Small intestine (tissue), 16 donors: Measurements from ENCODE around the gene GON7. TPM values are rescaled to one million over a fixed set of nuclear protein-coding genes. Genes with fewer than 3 reads are reported as not detected.

Experiments used
- DNase-seq, 2 donors: peaks; one replicate each; pipeline versions ENCODE4 v3.0.0 to v3.0.0-alpha.2; 2013
- FAIRE-seq: peaks from 2 replicates; lab custom pipeline; 2012; peaks lifted over from hg19 to GRCh38; lab: Jason Lieb, UNC
- H3K27ac ChIP-seq, 3 donors: one replicate each; pipeline ENCODE4 v1.5.1; 2013; ENCODE audit warnings: low read length in 2 of 3, mild to moderate bottlenecking in 2 of 3, control low read depth in 1 of 3, inconsistent platforms in 1 of 3, low read depth in 1 of 3, moderate library complexity in 1 of 3
- H3K27me3 ChIP-seq, 3 donors: one replicate each; pipeline ENCODE4 v1.6.1; 2013; ENCODE audit warnings: low read length in 3 of 3, inconsistent platforms in 1 of 3; ENCODE audit not compliant: control insufficient read depth in 3 of 3, insufficient read depth in 3 of 3
- H3K36me3 ChIP-seq, 3 donors: one replicate each; pipeline ENCODE4 v1.6.1; 2013; ENCODE audit warnings: low read length in 3 of 3, inconsistent platforms in 1 of 3, low read depth in 1 of 3, mild to moderate bottlenecking in 1 of 3, moderate library complexity in 1 of 3; ENCODE audit not compliant: control insufficient read depth in 3 of 3, insufficient read depth in 2 of 3
- H3K4me1 ChIP-seq, 3 donors: one replicate each; pipeline ENCODE4 v1.6.1; 2013; ENCODE audit warnings: low read length in 2 of 3, inconsistent platforms in 1 of 3, low read depth in 1 of 3, mild to moderate bottlenecking in 1 of 3, moderate library complexity in 1 of 3; ENCODE audit not compliant: control insufficient read depth in 3 of 3, insufficient read depth in 2 of 3
- H3K4me3 ChIP-seq, 3 donors: one replicate each; pipeline ENCODE4 v1.5.1; 2013; ENCODE audit warnings: low read length in 3 of 3, control low read depth in 1 of 3, inconsistent platforms in 1 of 3, low read depth in 1 of 3, mild to moderate bottlenecking in 1 of 3, moderate library complexity in 1 of 3
- H3K9me3 ChIP-seq, 2 donors: one replicate each; pipeline ENCODE4 v1.6.1; 2013; ENCODE audit warnings: low read depth in 1 of 2, low read length in 1 of 2; ENCODE audit not compliant: control insufficient read depth in 2 of 2, insufficient read depth in 1 of 2
- WGBS, 3 donors: extraction: QIAGEN DNeasy Blood & Tissue Kit; methylation state at CpG; one replicate each; pipeline ENCODE4 v1.1.7; 2013; 5-methylcytosine and 5-hydroxymethylcytosine counted together
- long read RNA-seq, 10 donors: transcript quantifications; one replicate each; lab custom pipeline, GENCODE V29; 2026
- polyA plus RNA-seq, 4 donors: library from polyadenylated mRNA; stranded (reverse) in 3 of 4; unstranded in 1 of 4; fragments of 200-250 nt in 3 of 4; fragments of 120-200 nt in 1 of 4; gene quantifications; one replicate each; pipeline versions ENCODE4 v1.2.1 to v1.2.3, GENCODE V29; 2013
- donor health status: healthy with polysubstance abuse.
- donor health status: control.
- donor health status: control.
- donor health status: Bipolar disorder and iron deficiency.
- donor health status: healthy.

The GON7 gene, protein sequence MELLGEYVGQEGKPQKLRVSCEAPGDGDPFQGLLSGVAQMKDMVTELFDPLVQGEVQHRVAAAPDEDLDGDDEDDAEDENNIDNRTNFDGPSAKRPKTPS
- polyA plus RNA-seq, result 10 to 100 TPM; 16.2 to 43.2 (median 29.4) TPM
- long read RNA-seq, donor 1, result 0 reads
- long read RNA-seq, donor 2, partial matches to known transcripts, result 0 of 4 reads
- long read RNA-seq, donor 2, other reads (novel, unspliced or antisense), result 0 of 4 reads
- long read RNA-seq, donor 3, transcript GON7-201 (2 exons, 1,154 nt), result major isoform, 9 of 9 reads
- long read RNA-seq, donor 3, partial matches to known transcripts, result 0 of 9 reads
- long read RNA-seq, donor 3, other reads (novel, unspliced or antisense), result 0 of 9 reads
- long read RNA-seq, donor 4, result 0 reads
- long read RNA-seq, donor 5, transcript GON7-201 (2 exons, 1,154 nt), result major isoform, 8 of 8 reads
- long read RNA-seq, donor 5, partial matches to known transcripts, result 0 of 8 reads
- long read RNA-seq, donor 5, other reads (novel, unspliced or antisense), result 0 of 8 reads
- long read RNA-seq, donor 6, transcript GON7-201 (2 exons, 1,154 nt), result major isoform, 10 of 10 reads
- long read RNA-seq, donor 6, partial matches to known transcripts, result 0 of 10 reads
- long read RNA-seq, donor 6, other reads (novel, unspliced or antisense), result 0 of 10 reads
- long read RNA-seq, donor 7, result 0 reads
- long read RNA-seq, donor 8, partial matches to known transcripts, result 0 of 2 reads
- long read RNA-seq, donor 8, other reads (novel, unspliced or antisense), result 0 of 2 reads
- long read RNA-seq, donor 9, partial matches to known transcripts, result 0 of 3 reads
- long read RNA-seq, donor 9, other reads (novel, unspliced or antisense), result 0 of 3 reads
- long read RNA-seq, donor 10, transcript GON7-201 (2 exons, 1,154 nt), result major isoform, 12 of 12 reads
- long read RNA-seq, donor 10, partial matches to known transcripts, result 0 of 12 reads
- long read RNA-seq, donor 10, other reads (novel, unspliced or antisense), result 0 of 12 reads

DNA sequence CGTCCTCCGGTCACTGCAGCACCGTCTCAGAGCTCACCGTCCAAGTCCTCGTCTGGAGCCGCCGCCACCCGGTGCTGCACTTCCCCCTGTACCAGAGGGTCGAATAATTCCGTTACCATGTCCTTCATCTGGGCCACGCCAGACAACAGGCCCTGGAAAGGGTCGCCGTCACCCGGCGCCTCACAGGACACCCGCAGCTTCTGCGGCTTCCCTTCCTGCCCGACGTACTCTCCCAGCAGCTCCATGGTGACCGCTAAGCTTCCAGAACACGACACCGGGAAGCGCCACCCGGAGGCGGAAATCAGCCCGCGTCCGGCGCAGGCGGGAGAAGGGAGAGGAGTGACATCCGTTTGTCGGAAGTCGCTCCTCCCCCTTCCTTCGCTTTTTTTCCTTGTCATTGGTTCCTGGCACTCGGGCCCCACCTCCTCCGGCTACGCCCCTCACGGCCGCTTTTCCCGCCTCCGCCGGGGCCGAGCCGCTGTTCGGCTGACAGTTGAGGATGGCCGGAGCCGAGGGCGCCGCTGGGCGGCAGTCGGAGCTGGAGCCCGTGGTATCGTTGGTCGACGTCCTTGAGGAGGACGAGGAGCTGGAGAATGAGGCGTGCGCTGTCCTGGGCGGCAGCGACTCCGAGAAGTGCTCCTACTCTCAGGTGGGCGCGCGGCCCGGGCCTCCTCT, at the start of gene GON7, which contains the start of gene UBR7:
TSS of gene GON7 (minus strand) at position 273 of the 675 bp plus-strand sequence. CDS start at position 245, 28 bp downstream.
TSS of gene UBR7 (plus strand) at position 464 of the 675 bp plus-strand sequence. CDS start at position 500, 36 bp downstream.
- H3K27me3 ChIP-seq, result no peaks in the 10 kb centered on the region
- H3K4me1 ChIP-seq, result peaks cover 0 to 3% (median 0%) of the 10 kb centered on the region in 3 donors
- 0% methylated on average over 62 to 65 of the region's 65 CpGs for WGBS, 3 donors
- DNase-seq (peak; percentile 98 to 99), FAIRE-seq (no peak)
- peaks cover 0 to 2% (median 0%) of the 10 kb centered on the region in 3 donors for H3K36me3 ChIP-seq
- H3K27ac ChIP-seq, result peak within 1 kb of the TSS; percentile 78 to 90 (median 81)
- no peaks in the 10 kb centered on the region for H3K9me3 ChIP-seq
- H3K4me3 ChIP-seq, result peak within 1 kb of the TSS; percentile 79 to 95 (median 83)

DNA sequence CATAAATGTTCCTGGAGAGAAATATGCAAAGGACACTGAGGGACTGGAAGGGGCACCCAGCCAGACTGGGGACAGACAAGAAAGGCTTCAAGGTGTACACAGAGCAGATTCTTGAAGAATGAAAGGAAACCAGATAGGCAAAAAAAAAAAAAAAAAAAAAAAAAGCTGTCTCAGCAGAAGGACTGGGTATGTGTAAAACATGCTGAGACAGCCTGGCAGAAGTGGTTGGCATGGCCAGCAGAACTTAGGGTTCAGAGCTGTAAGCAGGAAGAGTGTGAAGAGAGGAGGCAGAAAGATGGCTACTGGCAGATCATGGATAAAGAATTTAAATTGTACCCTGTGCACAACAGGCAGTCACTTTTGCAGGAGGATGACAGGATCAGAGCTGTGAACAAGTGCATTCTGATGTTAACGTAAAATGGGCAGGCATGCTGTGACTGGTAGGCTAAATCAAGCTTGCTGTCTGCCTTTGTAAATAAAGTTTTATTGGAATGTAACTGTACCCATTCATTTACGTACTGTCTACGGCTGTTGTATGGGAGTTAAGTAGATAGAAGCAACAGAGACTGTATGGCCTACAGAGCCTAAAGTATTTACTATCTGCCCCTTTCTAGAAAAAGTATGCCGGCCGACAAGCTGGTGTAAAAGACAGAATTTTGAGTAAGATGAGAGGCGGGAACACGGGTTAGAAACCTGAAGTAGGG, 42.4 kb upstream of the GON7 start:
- Histone ChIP-seq H3K9me3 (no peaks in the 10 kb centered on the region), H3K4me1 (no peaks in the 10 kb centered on the region), H3K27me3 (no peaks in the 10 kb centered on the region), H3K36me3 (peaks cover 9 to 47% (median 23%) of the 10 kb centered on the region in 3 donors), H3K27ac (no peak overlapping the region), H3K4me3 (no peak overlapping the region)
- DNase-seq, result no peak
- FAIRE-seq, result no peak
- WGBS, 3 donors, result 93 to 100% (median 93%) methylated on average over 7 of the region's 7 CpGs

DNA sequence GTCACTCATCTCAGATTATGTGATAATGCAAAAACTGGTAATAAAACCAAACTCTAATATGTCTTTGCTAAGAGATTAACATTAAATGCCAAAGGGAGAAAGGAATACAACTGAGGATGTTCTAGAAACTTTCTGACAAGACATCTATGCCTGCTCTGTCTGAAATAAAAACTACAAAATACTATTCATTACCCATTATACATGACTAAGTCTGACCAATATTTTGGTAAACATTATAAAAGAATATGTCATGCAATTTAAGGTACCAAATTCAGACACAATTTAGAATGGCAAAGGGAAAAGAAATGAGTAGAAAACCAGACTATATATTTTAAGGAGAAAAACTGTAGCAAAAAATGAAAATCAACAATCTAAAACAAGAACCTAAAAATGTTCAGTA, 39.7 kb upstream of the GON7 start:
- no peak overlapping the region for H3K4me3 ChIP-seq
- no peak for FAIRE-seq
- DNase-seq, result no peak
- no peaks in the 10 kb centered on the region for H3K4me1 ChIP-seq
- H3K27ac ChIP-seq, result peak overlapping the region in 1 of 3 donors; percentile 2
- no peaks in the 10 kb centered on the region for H3K27me3 ChIP-seq
- no peaks in the 10 kb centered on the region for H3K9me3 ChIP-seq
- H3K36me3 ChIP-seq, result peaks cover 19 to 52% (median 28%) of the 10 kb centered on the region in 3 donors

DNA sequence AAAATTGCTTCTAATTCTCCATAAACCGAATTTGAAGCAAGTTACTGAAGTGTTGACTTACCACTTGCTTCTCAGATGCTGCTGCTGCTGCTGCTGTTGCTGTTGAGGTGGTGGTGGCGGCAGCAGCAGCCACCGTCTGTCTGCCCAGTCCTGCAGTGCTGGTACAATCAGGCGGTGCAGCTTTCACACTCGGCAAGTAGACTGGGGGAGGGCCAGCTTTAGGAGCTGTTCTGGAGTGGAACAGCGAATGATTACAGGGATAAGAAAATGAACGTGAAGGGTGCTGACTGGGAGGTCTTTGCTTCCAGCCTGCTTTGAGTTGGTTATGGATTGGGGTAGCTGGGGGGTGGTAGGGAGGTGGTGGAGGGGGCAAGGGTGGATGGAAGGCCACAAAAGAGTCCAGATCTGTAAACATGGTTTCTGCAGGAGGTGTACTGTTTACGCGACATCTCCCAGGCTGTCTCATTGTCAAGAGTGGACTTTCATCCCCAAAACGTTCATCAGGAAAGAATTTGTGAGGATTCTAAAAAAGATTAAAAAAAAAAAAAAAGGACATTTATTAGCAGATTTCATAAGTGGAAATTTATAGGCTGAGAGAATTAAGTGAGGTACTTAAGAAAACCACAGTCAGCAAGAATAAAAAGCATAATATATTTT, 39.0 kb upstream of the GON7 start:
- DNase-seq (peak in 1 of 2 donors; percentile 10), FAIRE-seq (no peak)
- 83 to 91% (median 87%) methylated on average over 10 of the region's 10 CpGs for WGBS, 3 donors
- Histone ChIP-seq H3K4me3 (no peak overlapping the region), H3K9me3 (no peaks in the 10 kb centered on the region), H3K4me1 (no peaks in the 10 kb centered on the region), H3K36me3 (peaks cover 22 to 56% (median 31%) of the 10 kb centered on the region in 3 donors), H3K27ac (peak overlapping the region in 1 of 3 donors; percentile 22), H3K27me3 (no peaks in the 10 kb centered on the region)

DNA sequence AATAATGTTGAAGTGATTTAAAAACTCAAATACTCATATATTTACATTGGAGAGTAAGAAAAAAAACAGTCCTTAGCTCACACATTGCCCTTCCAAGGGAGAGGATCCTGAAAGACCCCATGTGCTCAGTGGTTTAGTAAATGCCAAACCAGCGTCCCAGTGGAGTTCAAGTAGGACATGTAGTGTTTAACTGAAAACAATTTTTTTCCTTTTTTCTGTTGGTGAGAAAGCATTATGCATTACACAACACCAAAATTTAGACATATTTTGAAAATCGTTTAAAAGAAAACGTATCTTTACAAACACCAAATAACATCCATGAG, 33.8 kb upstream of the GON7 start:
- FAIRE-seq, result no peak
- DNase-seq, result no peak
- Histone ChIP-seq H3K9me3 (no peaks in the 10 kb centered on the region), H3K4me1 (no peaks in the 10 kb centered on the region), H3K36me3 (peaks cover 15 to 42% (median 16%) of the 10 kb centered on the region in 3 donors), H3K27ac (no peak overlapping the region), H3K4me3 (no peak overlapping the region), H3K27me3 (no peaks in the 10 kb centered on the region)
- 79 to 93% (median 87%) methylated on average over 3 of the region's 3 CpGs for WGBS, 3 donors

DNA sequence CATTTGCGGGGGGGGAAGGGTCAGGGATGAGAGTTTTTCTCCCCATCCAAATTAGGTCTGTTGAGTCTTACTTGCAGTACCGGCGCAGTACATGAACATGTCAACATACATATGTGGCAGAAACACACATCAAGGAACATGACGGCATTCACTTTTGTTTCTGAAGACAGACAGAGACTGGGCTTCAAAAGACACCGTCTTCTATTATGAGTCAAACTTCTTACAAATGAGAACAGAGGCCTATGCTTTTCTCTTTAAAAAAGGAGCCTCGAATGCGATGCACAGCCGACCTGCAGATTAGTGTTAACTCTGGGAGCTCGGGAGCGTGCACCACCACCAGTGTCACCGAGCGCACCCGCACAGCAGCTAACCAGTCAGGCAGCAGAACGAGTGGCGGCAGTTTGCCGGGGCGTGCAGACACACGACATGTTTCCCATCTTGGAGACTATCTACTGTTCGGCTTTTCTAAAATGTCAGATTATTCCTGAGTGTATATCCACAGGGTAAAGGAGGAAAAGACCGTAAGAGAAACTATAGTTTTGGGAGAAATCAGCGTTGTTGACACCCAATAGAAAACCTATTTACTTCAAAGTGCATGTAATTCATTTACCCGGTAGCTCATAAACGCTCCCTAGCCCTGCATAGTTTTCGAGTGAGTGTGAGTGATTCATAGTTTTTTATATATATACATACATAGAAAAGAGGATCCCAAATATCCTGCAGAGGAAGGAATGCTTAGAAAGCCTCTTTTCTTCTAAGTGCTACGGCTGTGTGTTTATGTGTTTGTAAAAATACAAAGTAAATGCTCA, 33.2 kb upstream of the GON7 start:
- FAIRE-seq (no peak), DNase-seq (no peak)
- no peak overlapping the region for H3K27ac ChIP-seq
- peaks cover 13 to 38% (median 14%) of the 10 kb centered on the region in 3 donors for H3K36me3 ChIP-seq
- H3K27me3 ChIP-seq, result no peaks in the 10 kb centered on the region
- WGBS, 3 donors, result 90 to 95% (median 92%) methylated on average over 25 of the region's 25 CpGs
- H3K9me3 ChIP-seq, result no peaks in the 10 kb centered on the region
- no peaks in the 10 kb centered on the region for H3K4me1 ChIP-seq
- H3K4me3 ChIP-seq, result no peak overlapping the region

DNA sequence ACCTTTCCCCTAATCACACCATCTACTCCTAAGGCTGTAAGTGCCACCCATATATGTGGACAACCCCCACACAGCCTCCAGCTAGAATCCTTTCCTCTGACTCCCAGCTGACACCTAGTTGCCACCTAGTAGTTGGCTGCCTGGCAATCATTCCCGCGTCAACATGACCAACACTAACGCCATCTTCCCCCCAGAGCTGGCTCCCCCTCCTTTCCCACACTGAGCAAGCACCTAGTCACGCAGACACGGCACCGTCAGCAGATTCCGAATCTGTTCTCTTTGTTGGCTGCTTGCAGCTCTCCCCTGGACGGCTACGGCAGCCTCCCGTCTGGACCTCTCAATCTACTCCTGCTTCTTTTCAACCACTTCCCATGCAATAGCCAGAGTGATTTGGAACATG, 27.9 kb upstream of the GON7 start:
- Histone ChIP-seq H3K27ac (no peak overlapping the region), H3K4me3 (no peak overlapping the region), H3K4me1 (peaks cover 0 to 2% (median 0%) of the 10 kb centered on the region in 3 donors), H3K27me3 (peaks cover 0 to 7% (median 0%) of the 10 kb centered on the region in 3 donors), H3K36me3 (peaks cover 0 to 5% (median under 1%) of the 10 kb centered on the region in 3 donors), H3K9me3 (no peaks in the 10 kb centered on the region)
- FAIRE-seq, result no peak
- no peak for DNase-seq
- WGBS, 3 donors, result 50 to 53% (median 53%) methylated on average over 10 of the region's 10 CpGs
